Kidney (tissue), 14 donors: Measurements from ENCODE around the gene ZG16. TPM values are rescaled to one million over a fixed set of nuclear protein-coding genes. Genes with fewer than 3 reads are reported as not detected.

Experiments used
- DNase-seq, 5 donors: peaks; one replicate each; pipeline ENCODE4 v3.0.0-alpha.2; 2013 to 2020
- FAIRE-seq: peaks from 2 replicates; lab custom pipeline; 2012; peaks lifted over from hg19 to GRCh38; lab: Jason Lieb, UNC
- H3K27ac ChIP-seq, 2 donors: one replicate each; pipeline ENCODE4 v1.7.0; 2013; ENCODE audit warnings: low read depth in 2 of 2, low read length in 2 of 2, inconsistent platforms in 1 of 2
- H3K27me3 ChIP-seq: one replicate; pipeline ENCODE4 v1.7.1; 2013; ENCODE audit warnings: low read length, inconsistent platforms; ENCODE audit not compliant: control insufficient read depth, insufficient read depth
- H3K36me3 ChIP-seq, 3 donors: one replicate each; pipeline versions ENCODE4 v1.7.0 to v1.7.1; 2013; ENCODE audit warnings: low read length in 3 of 3, control low read depth in 1 of 3, inconsistent platforms in 1 of 3; ENCODE audit not compliant: insufficient read depth in 3 of 3, control insufficient read depth in 2 of 3
- H3K4me1 ChIP-seq, 3 donors: one replicate each; pipeline versions ENCODE4 v1.7.0 to v1.7.1; 2013; ENCODE audit warnings: low read length in 3 of 3, inconsistent platforms in 1 of 3, low read depth in 1 of 3; ENCODE audit not compliant: control insufficient read depth in 2 of 3, insufficient read depth in 2 of 3
- H3K4me3 ChIP-seq, 3 donors: one replicate each; pipeline versions ENCODE4 v1.7.0 to v1.8.1; 2013; ENCODE audit warnings: low read length in 3 of 3, control low read depth in 1 of 3, inconsistent platforms in 1 of 3
- H3K9ac ChIP-seq, 3 donors: one replicate each; pipeline versions ENCODE4 v1.7.0 to v1.7.1; 2013; ENCODE audit warnings: low read length in 3 of 3, control low read depth in 1 of 3, inconsistent platforms in 1 of 3
- H3K9me3 ChIP-seq, 3 donors: one replicate each; pipeline versions ENCODE4 v1.7.0 to v1.7.1; 2013; ENCODE audit warnings: low read length in 3 of 3, control low read depth in 1 of 3, inconsistent platforms in 1 of 3; ENCODE audit not compliant: control insufficient read depth in 2 of 3, insufficient read depth in 1 of 3
- intact Hi-C: fragments of 100-400 bp; cut with DNase I; formaldehyde crosslinking; loops from one replicate; pipeline ENCODE4 v1.11.1; 2022
- polyA plus RNA-seq: library from polyadenylated mRNA; stranded (reverse); fragments of 350-450 nt; fragmentation: Illumina TruSeq; extraction: RNeasy Lipid Tissue Mini Kit (QIAGEN cat#74804); gene quantifications from one replicate; pipeline ENCODE4 v1.2.3, GENCODE V29; 2014; ENCODE audit warnings: low read depth, low replicate concordance; ENCODE audit not compliant: insufficient read depth
- total RNA-seq: library from RNA; stranded (reverse); fragmentation: NEBNext Ultra II Directional; extraction: Animal tissue kit (Norgen Biotek cat#: 25700); gene quantifications from one replicate; pipeline ENCODE4 v1.2.1, GENCODE V29; 2021
- TF ChIP-seq, protein P1 (sequence below): IDR thresholded peaks from 3 replicates; pipeline ENCODE4 v1.5.1; 2012; ENCODE audit warnings: mild to moderate bottlenecking, moderate library complexity, borderline replicate concordance; ENCODE audit not compliant: insufficient read depth; ENCODE audit errors: extremely low read depth
- donor health status: control.
- donor health status: control.
- donor health status: control.
- donor health status: control.
- donor health status: control.
- donor health status: DM: yes; HTN: yes; CAD: no.
- donor health status: Normal renal cell carcinoma (clear cell type).

Gene ZG16
- total and polyA plus RNA-seq, 2 donors from 2014 or later, result not detected

DNA sequence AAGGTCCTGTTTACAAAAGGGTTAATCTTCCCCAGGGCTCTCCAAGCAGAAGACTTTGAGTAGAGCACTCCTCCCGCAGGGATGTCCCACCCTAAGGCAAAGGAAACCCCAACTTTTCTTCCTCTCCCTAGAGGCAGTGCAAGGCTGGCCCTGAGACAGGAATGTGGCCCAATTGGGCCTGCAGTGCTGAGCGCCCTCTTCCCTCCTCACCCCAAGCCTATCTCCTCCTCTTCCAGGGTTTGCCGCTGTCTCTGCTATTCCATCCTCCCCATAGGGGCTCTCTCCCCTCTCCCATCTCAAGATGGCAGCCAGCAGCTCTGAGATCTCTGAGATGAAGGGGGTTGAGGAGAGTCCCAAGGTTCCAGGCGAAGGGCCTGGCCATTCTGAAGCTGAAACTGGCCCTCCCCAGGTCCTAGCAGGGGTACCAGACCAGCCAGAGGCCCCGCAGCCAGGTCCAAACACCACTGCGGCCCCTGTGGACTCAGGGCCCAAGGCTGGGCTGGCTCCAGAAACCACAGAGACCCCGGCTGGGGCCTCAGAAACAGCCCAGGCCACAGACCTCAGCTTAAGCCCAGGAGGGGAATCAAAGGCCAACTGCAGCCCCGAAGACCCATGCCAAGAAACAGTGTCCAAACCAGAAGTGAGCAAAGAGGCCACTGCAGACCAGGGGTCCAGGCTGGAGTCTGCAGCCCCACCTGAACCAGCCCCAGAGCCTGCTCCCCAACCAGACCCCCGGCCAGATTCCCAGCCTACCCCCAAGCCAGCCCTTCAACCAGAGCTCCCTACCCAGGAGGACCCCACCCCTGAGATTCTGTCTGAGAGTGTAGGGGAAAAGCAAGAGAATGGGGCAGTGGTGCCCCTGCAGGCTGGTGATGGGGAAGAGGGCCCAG, 34.9 kb downstream of the ZG16 start:
- Histone ChIP-seq H3K36me3 (peaks cover 0 to 3% (median 2%) of the 10 kb centered on the region in 3 donors), H3K27me3 (no peaks in the 10 kb centered on the region), H3K9me3 (no peaks in the 10 kb centered on the region), H3K9ac (peak overlapping the region in 2 of 3 donors; percentile 9 to 32), H3K27ac (peak overlapping the region in 1 of 2 donors; percentile 13), H3K4me3 (peak overlapping the region in 2 of 3 donors; percentile 66 to 68), H3K4me1 (peaks cover 2 to 32% (median 19%) of the 10 kb centered on the region in 3 donors)
- TF ChIP-seq, protein P1, sequence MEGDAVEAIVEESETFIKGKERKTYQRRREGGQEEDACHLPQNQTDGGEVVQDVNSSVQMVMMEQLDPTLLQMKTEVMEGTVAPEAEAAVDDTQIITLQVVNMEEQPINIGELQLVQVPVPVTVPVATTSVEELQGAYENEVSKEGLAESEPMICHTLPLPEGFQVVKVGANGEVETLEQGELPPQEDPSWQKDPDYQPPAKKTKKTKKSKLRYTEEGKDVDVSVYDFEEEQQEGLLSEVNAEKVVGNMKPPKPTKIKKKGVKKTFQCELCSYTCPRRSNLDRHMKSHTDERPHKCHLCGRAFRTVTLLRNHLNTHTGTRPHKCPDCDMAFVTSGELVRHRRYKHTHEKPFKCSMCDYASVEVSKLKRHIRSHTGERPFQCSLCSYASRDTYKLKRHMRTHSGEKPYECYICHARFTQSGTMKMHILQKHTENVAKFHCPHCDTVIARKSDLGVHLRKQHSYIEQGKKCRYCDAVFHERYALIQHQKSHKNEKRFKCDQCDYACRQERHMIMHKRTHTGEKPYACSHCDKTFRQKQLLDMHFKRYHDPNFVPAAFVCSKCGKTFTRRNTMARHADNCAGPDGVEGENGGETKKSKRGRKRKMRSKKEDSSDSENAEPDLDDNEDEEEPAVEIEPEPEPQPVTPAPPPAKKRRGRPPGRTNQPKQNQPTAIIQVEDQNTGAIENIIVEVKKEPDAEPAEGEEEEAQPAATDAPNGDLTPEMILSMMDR, result no peak
- DNase-seq (peak in 2 of 5 donors; percentile 61 to 74), FAIRE-seq (no peak)
- intact Hi-C loops, result no loop called here

DNA sequence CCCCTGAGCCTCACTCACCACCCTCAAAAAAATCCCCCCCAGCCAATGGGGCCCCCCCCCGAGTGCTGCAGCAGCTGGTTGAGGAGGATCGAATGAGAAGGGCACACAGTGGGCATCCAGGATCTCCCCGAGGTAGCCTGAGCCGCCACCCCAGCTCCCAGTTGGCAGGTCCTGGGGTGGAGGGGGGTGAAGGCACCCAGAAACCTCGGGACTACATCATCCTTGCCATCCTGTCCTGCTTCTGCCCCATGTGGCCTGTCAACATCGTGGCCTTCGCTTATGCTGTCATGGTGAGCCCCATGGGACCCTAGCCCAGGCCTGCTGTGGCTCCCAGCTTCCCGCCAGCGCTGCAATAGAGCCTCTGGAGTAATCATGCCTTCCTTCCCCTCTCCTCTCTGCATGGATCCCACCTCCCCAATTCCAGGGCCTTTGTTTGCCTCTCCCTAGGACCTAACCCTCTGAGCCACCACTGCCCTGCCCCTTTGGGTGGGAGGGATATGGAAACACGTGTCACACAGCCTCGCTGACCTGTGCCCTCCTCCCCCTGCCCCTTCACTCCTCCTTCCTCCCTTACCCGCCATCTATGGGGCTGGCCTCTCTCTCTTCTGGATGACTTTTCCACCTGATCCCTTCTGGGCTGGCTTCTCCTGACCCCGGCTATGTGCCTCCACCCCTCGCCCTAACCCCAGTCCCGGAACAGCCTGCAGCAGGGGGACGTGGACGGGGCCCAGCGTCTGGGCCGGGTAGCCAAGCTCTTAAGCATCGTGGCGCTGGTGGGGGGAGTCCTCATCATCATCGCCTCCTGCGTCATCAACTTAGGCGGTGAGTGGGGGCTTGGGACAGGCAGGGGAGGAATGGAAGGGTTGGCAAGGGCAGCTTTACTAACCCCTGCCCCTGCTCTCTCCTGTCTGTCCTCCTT, 35.8 kb downstream of the ZG16 start:
- peak overlapping the region in 1 of 3 donors; percentile 3 for H3K9ac ChIP-seq
- no peak for FAIRE-seq

DNA sequence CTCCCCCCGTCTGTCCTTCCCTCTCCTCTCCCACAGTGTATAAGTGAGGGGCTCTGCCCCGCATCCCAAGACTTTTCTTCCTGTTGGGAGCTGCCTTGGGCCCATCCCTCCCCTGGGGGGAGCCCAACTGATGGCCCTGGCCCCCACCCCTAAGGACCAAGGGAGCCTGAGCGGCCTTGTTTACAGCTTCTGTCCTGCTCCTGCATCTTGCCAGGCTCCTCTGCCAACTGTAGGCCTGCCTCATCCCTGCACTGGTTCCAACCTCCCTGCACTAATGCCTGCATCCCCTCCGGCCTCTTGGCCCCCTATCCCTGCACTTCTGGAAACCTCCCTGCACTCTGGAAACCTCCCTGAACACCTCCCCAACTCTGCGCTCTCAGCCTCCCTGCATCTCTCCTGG, 36.5 kb downstream of the ZG16 start:
- peaks cover 0 to 24% (median 8%) of the 10 kb centered on the region in 3 donors for H3K4me1 ChIP-seq

More for the DNA sequence above, 35.8 kb downstream of the ZG16 start:
- Histone ChIP-seq H3K4me3 (no peak overlapping the region), H3K9me3 (no peaks in the 10 kb centered on the region), H3K4me1 (peaks cover 0 to 23% (median 10%) of the 10 kb centered on the region in 3 donors), H3K27ac (no peak overlapping the region), H3K36me3 (peaks cover 0 to under 1% (median 0%) of the 10 kb centered on the region in 3 donors), H3K27me3 (no peaks in the 10 kb centered on the region)
- intact Hi-C loops, result no loop called here
- peak in 2 of 5 donors; percentile 63 to 77 for DNase-seq
- TF ChIP-seq, protein P1, result no peak

More for the DNA sequence above, 36.5 kb downstream of the ZG16 start:
- TF ChIP-seq, protein P1, result no peak
- H3K9me3 ChIP-seq, result no peaks in the 10 kb centered on the region
- no peak overlapping the region for H3K9ac ChIP-seq
- no peak overlapping the region for H3K4me3 ChIP-seq
- intact Hi-C loops, result no loop called here
- DNase-seq (peak in 2 of 5 donors; percentile 68 to 71), FAIRE-seq (no peak)
- H3K36me3 ChIP-seq, result peaks cover 0 to 5% (median 0%) of the 10 kb centered on the region in 3 donors
- H3K27ac ChIP-seq, result no peak overlapping the region
- H3K27me3 ChIP-seq, result no peaks in the 10 kb centered on the region
